WI38 (cell line): Measurements from ENCODE around the gene IMMP2L.

Experiments
- H3K4me3 ChIP-seq: 2 replicates; pipeline ENCODE4 v1.5.1; 2011; ENCODE audit warnings: low read depth, mild to moderate bottlenecking, control low read depth, low read length
- TF ChIP-seq, protein P1 (sequence below): IDR thresholded peaks from 2 replicates; pipeline ENCODE4 v1.5.1; 2012; ENCODE audit warnings: low read depth, mild to moderate bottlenecking, control low read depth, low read length

IMMP2L gene

DNA sequence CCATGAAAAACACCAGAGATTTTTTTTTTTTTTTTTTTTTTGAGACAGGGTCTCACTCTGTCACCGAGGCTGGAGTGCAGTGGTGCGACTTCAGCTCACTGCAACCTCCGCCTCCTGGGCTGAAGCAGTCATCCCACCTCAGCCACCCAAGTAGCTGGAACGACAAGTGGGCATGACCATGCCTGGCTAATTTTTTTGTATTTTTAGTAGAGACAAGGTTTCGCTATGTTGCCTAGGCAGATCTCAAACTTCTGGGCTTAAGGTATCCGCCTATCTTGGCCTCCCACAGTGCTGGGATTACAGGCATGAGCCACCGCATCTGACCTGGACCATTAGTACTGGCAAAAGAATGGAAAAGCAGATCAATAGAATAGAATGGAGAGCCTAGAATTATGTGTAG is 530.4 kb downstream of the IMMP2L start:
- TF ChIP-seq, protein P1, sequence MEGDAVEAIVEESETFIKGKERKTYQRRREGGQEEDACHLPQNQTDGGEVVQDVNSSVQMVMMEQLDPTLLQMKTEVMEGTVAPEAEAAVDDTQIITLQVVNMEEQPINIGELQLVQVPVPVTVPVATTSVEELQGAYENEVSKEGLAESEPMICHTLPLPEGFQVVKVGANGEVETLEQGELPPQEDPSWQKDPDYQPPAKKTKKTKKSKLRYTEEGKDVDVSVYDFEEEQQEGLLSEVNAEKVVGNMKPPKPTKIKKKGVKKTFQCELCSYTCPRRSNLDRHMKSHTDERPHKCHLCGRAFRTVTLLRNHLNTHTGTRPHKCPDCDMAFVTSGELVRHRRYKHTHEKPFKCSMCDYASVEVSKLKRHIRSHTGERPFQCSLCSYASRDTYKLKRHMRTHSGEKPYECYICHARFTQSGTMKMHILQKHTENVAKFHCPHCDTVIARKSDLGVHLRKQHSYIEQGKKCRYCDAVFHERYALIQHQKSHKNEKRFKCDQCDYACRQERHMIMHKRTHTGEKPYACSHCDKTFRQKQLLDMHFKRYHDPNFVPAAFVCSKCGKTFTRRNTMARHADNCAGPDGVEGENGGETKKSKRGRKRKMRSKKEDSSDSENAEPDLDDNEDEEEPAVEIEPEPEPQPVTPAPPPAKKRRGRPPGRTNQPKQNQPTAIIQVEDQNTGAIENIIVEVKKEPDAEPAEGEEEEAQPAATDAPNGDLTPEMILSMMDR, result no peak
- no peak overlapping the region for H3K4me3 ChIP-seq

- TF ChIP-seq, protein P1, result no peak
- H3K4me3 ChIP-seq, result no peak overlapping the region
These were observed 532.0 kb downstream of the IMMP2L start for GRCh38 chr7:111030336-111030735.

DNA sequence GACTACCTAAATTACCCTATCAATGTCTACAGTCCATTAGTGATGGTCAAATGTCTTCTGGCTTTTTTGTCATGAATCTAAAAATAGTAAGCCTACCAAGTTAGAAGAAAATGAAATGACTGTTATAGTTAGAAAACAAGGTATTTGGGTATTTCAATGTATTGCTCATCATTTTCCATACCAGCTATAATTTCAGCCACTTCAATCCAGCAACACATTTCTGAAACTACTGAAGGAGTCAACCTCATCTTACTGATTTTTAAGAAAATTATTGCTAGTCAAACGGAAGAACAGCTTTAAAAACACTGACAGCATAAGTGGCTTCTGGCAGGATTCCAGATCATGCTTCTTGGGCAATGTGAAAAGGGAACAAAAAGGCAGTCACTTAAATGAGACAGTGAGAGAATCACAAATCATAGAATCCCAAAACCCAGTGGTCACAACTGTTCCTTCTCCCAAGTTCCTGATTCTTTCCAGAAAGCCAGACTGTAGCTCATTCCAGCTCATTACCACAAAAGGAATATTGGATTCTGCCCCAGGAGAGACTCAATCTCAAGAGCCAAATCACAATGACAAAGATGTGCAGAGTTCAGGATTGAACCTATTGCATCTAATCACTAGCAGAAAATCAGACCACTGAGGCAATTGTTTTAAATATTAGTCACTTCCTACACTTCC is 532.6 kb downstream of the IMMP2L start:
- H3K4me3 ChIP-seq, result no peak overlapping the region
- TF ChIP-seq, protein P1, result no peak

DNA sequence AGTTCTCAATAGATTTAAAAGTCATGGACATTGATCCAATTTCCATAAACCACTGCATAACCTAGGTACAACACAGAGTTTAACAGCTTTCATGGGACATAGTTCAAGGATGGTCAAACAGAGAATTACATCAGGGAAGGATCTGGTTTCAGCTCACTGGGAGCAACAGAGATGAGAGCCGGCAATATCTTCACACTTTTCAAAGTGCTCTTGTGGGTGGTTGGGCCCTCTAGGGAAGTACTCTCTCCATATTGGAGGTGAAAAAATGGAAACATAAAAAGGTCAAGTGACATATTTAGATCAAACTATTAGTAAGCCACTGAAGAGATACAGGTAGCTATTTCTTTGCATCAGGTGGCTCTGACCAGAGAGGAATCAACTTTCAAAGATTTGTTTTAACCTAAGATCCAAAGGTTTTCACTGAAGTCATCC is 533.1 kb downstream of the IMMP2L start:
- TF ChIP-seq, protein P1, result no peak
- no peak overlapping the region for H3K4me3 ChIP-seq

GRCh38 chr7:111027396-111027795 is 534.9 kb downstream of the IMMP2L start:
- TF ChIP-seq, protein P1, result no peak
- H3K4me3 ChIP-seq, result no peak overlapping the region

DNA sequence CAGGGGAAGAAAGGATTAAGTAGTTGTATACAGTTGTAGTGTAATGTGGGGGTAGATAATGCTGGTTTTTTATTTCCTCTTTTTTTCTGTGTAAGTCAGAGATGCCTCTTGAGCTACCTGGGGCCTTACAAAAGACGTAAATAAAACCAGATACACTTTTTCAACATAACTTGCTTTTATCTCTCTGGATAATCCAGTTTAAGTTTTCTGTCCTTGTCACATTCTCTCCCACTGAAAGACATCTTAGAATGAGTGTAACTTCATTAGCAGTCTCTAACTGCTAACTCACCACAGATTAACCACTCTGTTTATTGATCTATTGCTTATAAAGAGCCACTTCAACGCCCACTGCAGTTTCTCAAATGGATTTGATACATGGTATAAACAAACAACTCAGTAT is 535.5 kb downstream of the IMMP2L start:
- H3K4me3 ChIP-seq, result no peak overlapping the region
- TF ChIP-seq, protein P1, result no peak

DNA sequence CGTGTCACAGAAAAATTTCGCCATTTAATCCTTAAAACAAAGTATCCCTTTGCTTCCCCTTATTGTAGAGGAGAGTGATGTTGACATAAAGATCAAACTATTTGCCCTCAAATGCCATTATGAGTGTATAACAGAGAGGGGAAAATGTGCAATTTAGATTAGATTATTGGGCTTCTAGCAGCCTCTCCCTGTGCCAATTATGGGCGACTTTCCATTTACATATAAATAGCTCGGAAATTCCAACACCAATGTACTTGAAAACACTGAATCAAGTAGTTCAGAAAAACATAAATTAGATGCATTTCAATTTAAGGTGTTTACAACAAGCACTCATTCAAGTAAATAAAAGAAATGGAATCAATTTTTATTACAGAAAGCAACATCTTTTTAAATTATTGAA is 535.9 kb downstream of the IMMP2L start:
- no peak overlapping the region for H3K4me3 ChIP-seq

More for the DNA sequence above, 535.9 kb downstream of the IMMP2L start:
- TF ChIP-seq, protein P1, result no peak
